Peyer's patch (tissue), 4 donors: Measurements from ENCODE around the gene SIRPB1. TPM values are rescaled to one million over a fixed set of nuclear protein-coding genes. Genes with fewer than 3 reads are reported as not detected.

Experiments used
- DNase-seq, 3 donors: peaks; one replicate each; pipeline ENCODE4 v3.0.0-alpha.2; 2017 to 2019
- H3K27ac ChIP-seq, 4 donors: fragments of 200-600 bp; sonication (generic); one replicate each; pipeline ENCODE4 v1.5.1; 2016 to 2019
- H3K27me3 ChIP-seq, 2 donors: fragments of 200-600 bp; sonication (generic); one replicate each; pipeline ENCODE4 v1.5.1; 2019
- H3K36me3 ChIP-seq, 3 donors: fragments of 200-600 bp; sonication (generic); one replicate each; pipeline ENCODE4 v1.5.1; 2016 to 2019
- H3K4me1 ChIP-seq, 4 donors: fragments of 200-600 bp; sonication (generic); one replicate each; pipeline ENCODE4 v1.5.1; 2016 to 2019
- H3K4me3 ChIP-seq, 4 donors: fragments of 200-600 bp; sonication (generic); 1 replicate in 3 of 4; 2 replicates in 1 of 4; pipeline ENCODE4 v1.5.1; 2016 to 2019; ENCODE audit warnings: mild to moderate bottlenecking in 1 of 4
- H3K9me3 ChIP-seq, 4 donors: fragments of 200-600 bp; sonication (generic); one replicate each; pipeline ENCODE4 v1.5.1; 2016 to 2019; ENCODE audit warnings: mild to moderate bottlenecking in 1 of 4
- CTCF ChIP-seq, 6 experiments: fragments of 450-650 bp in 4 of 6; fragments of 200-600 bp in 2 of 6; sonication (generic) in 1 of 6; IDR thresholded peaks; one replicate each; pipeline ENCODE4 v1.5.1; 2017 to 2019; ENCODE audit warnings: antibody characterized with exemption in 6 of 6, mild to moderate bottlenecking in 3 of 6, moderate library complexity in 1 of 6
- POLR2A ChIP-seq, 2 donors: fragments of 450-650 bp; IDR thresholded peaks; one replicate each; pipeline ENCODE4 v1.5.1; 2017; ENCODE audit warnings: antibody characterized with exemption in 2 of 2, mild to moderate bottlenecking in 2 of 2, moderate library complexity in 2 of 2
- total RNA-seq, 4 donors: library from RNA; depleted of rRNA; stranded (reverse); fragments of >200 nt; gene quantifications; one replicate each; pipeline ENCODE4 v1.1.0, GENCODE V29; 2016

Gene SIRPB1
- 1 to 10 TPM; 1.6 to 3.1 (median 2.3) TPM for total RNA-seq

GRCh38 chr20:1619861-1620444, at the start of gene SIRPB1:
Gene SIRPB1, minus strand, starts transcription at chr20:1620009. Its CDS starts 65 bp downstream, at chr20:1619944.
- Histone ChIP-seq H3K4me3 (peak within 1 kb of the TSS in 1 of 4 donors; percentile 10), H3K36me3 (no peaks in the 10 kb centered on the region), H3K4me1 (peaks cover 0 to 22% (median 10%) of the 10 kb centered on the region in 4 donors), H3K27ac (peak within 1 kb of the TSS in 2 of 4 donors; percentile 42 to 70), H3K9me3 (no peaks in the 10 kb centered on the region), H3K27me3 (no peaks in the 10 kb centered on the region)
- TF ChIP-seq POLR2A (IDR thresholded peaks at IDR 0.05) (no peak), CTCF (IDR thresholded peaks at IDR 0.05) (no peak)
- DNase-seq = peak in 2 of 3 donors; percentile 51 to 59

GRCh38 chr20:1669304-1669703, 49.5 kb upstream of the SIRPB1 start:
- TF ChIP-seq POLR2A (IDR thresholded peaks at IDR 0.05) = no peak
- no peak for TF ChIP-seq CTCF (IDR thresholded peaks at IDR 0.05)
- no peak for DNase-seq
- Histone ChIP-seq H3K27me3 (no peaks in the 10 kb centered on the region), H3K36me3 (no peaks in the 10 kb centered on the region), H3K4me3 (no peak overlapping the region), H3K9me3 (no peaks in the 10 kb centered on the region), H3K4me1 (peaks cover 0 to 16% (median 5%) of the 10 kb centered on the region in 4 donors), H3K27ac (no peak overlapping the region)

- Histone ChIP-seq H3K4me3 (no peak overlapping the region), H3K27ac (peak overlapping the region in 1 of 4 donors; percentile 2), H3K4me1 (peaks cover 0 to 18% (median 5%) of the 10 kb centered on the region in 4 donors), H3K27me3 (no peaks in the 10 kb centered on the region), H3K36me3 (no peaks in the 10 kb centered on the region), H3K9me3 (no peaks in the 10 kb centered on the region)
- no peak for DNase-seq
- TF ChIP-seq CTCF (IDR thresholded peaks at IDR 0.05) (no peak), POLR2A (IDR thresholded peaks at IDR 0.05) (no peak)
Observed at GRCh38 chr20:1667502-1668085, 47.8 kb upstream of the SIRPB1 start.

GRCh38 chr20:1666802-1667201, 47.0 kb upstream of the SIRPB1 start:
- H3K4me1 ChIP-seq = peaks cover 0 to 18% (median 5%) of the 10 kb centered on the region in 4 donors
- TF ChIP-seq CTCF (IDR thresholded peaks at IDR 0.05) (no peak), POLR2A (IDR thresholded peaks at IDR 0.05) (no peak)
- no peak for DNase-seq

DNA sequence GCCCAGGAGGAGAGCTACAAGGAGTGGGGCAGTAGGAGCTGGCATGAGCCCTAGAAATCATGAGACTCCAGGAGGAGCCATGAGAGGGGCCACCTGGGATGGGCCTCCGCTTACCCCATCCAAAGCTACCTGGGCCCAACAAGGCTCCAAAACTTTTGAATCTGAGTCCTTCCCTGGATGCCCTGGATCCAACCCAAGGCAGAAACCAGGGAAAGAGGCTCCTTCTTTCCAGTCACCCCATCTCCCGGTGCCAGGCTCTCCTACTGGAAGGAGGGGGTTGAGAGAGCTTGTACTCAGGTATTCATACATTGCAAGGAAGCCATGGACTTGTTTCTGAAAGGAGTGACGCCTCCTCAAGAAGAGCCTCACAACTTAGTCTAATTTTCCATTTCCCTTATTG, 45.5 kb upstream of the SIRPB1 start:
- H3K4me3 ChIP-seq = peak overlapping the region in 1 of 4 donors; percentile 25
- no peaks in the 10 kb centered on the region for H3K27me3 ChIP-seq
- no peaks in the 10 kb centered on the region for H3K36me3 ChIP-seq
- no peak for DNase-seq
- TF ChIP-seq CTCF (IDR thresholded peaks at IDR 0.05) (no peak), POLR2A (IDR thresholded peaks at IDR 0.05) (no peak)
- peak overlapping the region in 3 of 4 donors; percentile 16 to 76 (median 30) for H3K27ac ChIP-seq
- H3K4me1 ChIP-seq = peaks cover 0 to 18% (median 8%) of the 10 kb centered on the region in 4 donors
- no peaks in the 10 kb centered on the region for H3K9me3 ChIP-seq

More at GRCh38 chr20:1666802-1667201, 47.0 kb upstream of the SIRPB1 start:
- Histone ChIP-seq H3K36me3 (no peaks in the 10 kb centered on the region), H3K9me3 (no peaks in the 10 kb centered on the region), H3K4me3 (no peak overlapping the region), H3K27me3 (no peaks in the 10 kb centered on the region), H3K27ac (peak overlapping the region in 1 of 4 donors; percentile 3)
